HepG2 (cell line): ENCODE measurements around the gene LDLRAP1. TPM values are rescaled to one million over a fixed set of nuclear protein-coding genes. Genes with fewer than 3 reads are reported as not detected.

ENCODE experiments used
- ATAC-seq: fragments of 200-7000 bp; cut with Tn5 transposase; 3 replicates; pipeline ENCODE4 v1.9.1; 2020; ENCODE audit warnings: mild to moderate bottlenecking, moderate library complexity
- BruUV-seq: library from RNA; stranded (reverse); fragments of 400-500 nt; replicated peaks from 2 replicates; lab custom pipeline; 2021; lab: Mats Ljungman, UMichigan
- CTCF ChIA-PET: fragments of 300-600 bp; formaldehyde crosslinking; extraction: SDS; loops from one replicate; lab custom pipeline; 2021; ENCODE audit warnings: low total read pairs, inconsistent platforms, low intra/inter-chr PET ratio; lab: Yijun Ruan, JAX
- POLR2A ChIA-PET: fragments of 350-600 bp; sonication (Branson Sonifier 250); formaldehyde crosslinking; loops from one replicate; lab custom pipeline; 2020; ENCODE audit warnings: antibody characterized with exemption, inconsistent platforms; lab: Yijun Ruan, JAX
- DNase-seq: peaks from one replicate; pipeline ENCODE4 v3.0.0-alpha.2; 2015; ENCODE audit warnings: low spot score
- FAIRE-seq: peaks from 3 replicates; lab custom pipeline; 2011; peaks lifted over from hg19 to GRCh38; lab: Jason Lieb, UNC
- H2AFZ ChIP-seq: one replicate; pipeline ENCODE4 v1.6.1; 2011; ENCODE audit warnings: low read length, inconsistent platforms
- H3K27ac ChIP-seq: fragments of 300-600 bp; 3 replicates; pipeline ENCODE4 v1.8.0; 2011; ENCODE audit warnings: mixed run types, mild to moderate bottlenecking, mixed read lengths, low read length, inconsistent platforms; ENCODE audit not compliant: insufficient read depth; ENCODE audit errors: extremely low read length
- H3K27me3 ChIP-seq, 2 experiments: fragments of 200-600 bp in 1 of 2; 2 replicates in 1 of 2; 3 replicates in 1 of 2; pipeline versions ENCODE4 v1.6.0 to v1.8.0; 2011; ENCODE audit warnings: low read length in 2 of 2, mild to moderate bottlenecking in 2 of 2, moderate library complexity in 2 of 2, inconsistent platforms in 1 of 2; ENCODE audit not compliant: insufficient read depth in 2 of 2, control insufficient read depth in 1 of 2
- H3K36me3 ChIP-seq, 2 experiments: fragments of 200-600 bp in 1 of 2; replicated peaks in 1 of 2; 2 replicates in 1 of 2; 3 replicates in 1 of 2; pipeline versions ENCODE4 v1.5.1 to v1.8.0; 2011; ENCODE audit warnings: low read length in 2 of 2, inconsistent platforms in 1 of 2; ENCODE audit not compliant: insufficient read depth in 2 of 2, control insufficient read depth in 1 of 2
- H3K4me1 ChIP-seq: 2 replicates; pipeline ENCODE4 v1.5.1; 2012; ENCODE audit warnings: low read length, inconsistent platforms; ENCODE audit not compliant: insufficient read depth
- H3K4me2 ChIP-seq: 2 replicates; pipeline ENCODE4 v1.6.0; 2011; ENCODE audit warnings: low read depth, low read length, inconsistent platforms
- H3K4me3 ChIP-seq, 3 experiments: fragments of 200-600 bp in 1 of 3; sonication (generic), shearing (Covaris generic) in 1 of 3; replicated peaks in 1 of 3; 2 replicates each; pipeline ENCODE4 v1.5.1; 2011 to 2016; ENCODE audit warnings: low read length in 3 of 3, inconsistent platforms in 2 of 3, low read depth in 2 of 3, mild to moderate bottlenecking in 2 of 3, control low read depth in 1 of 3, mixed read lengths in 1 of 3; ENCODE audit not compliant: insufficient read depth in 1 of 3
- H3K79me2 ChIP-seq: one replicate; pipeline ENCODE4 v1.6.1; 2011; ENCODE audit warnings: low read length, inconsistent platforms; ENCODE audit not compliant: insufficient read depth
- H3K9ac ChIP-seq: 2 replicates; pipeline ENCODE4 v1.6.0; 2011; ENCODE audit warnings: mild to moderate bottlenecking, low read depth, low read length, inconsistent platforms; ENCODE audit not compliant: insufficient read depth
- H3K9me3 ChIP-seq: 2 replicates; pipeline ENCODE4 v1.5.1; 2012; ENCODE audit warnings: mild to moderate bottlenecking, low read length
- H4K20me1 ChIP-seq: 2 replicates; pipeline ENCODE4 v1.6.0; 2011; ENCODE audit warnings: inconsistent platforms, mild to moderate bottlenecking, low read length, moderate library complexity; ENCODE audit not compliant: insufficient read depth
- ARNT2 ChIP-seq: sonication (generic); formaldehyde crosslinking; IDR thresholded peaks from 2 replicates; pipeline ENCODE4 v1.8.0; 2022; ENCODE audit warnings: mild to moderate bottlenecking, low read depth, missing genetic modification reagents, moderate library complexity
- DBP ChIP-seq: sonication (generic); formaldehyde crosslinking; IDR thresholded peaks from 2 replicates; pipeline ENCODE4 v1.4.0; 2020; ENCODE audit warnings: missing genetic modification reagents; ENCODE audit errors: not compliant biosample characterization
- FIP1L1 ChIP-seq: fragments of 200-400 bp; formaldehyde crosslinking; IDR thresholded peaks from 2 replicates; pipeline ENCODE4 v1.6.1; 2018; ENCODE audit warnings: low read depth, mild to moderate bottlenecking, low read length, moderate library complexity, borderline replicate concordance; ENCODE audit not compliant: insufficient read depth
- FOSL2 ChIP-seq: sonication (generic); formaldehyde crosslinking; IDR thresholded peaks from 2 replicates; pipeline ENCODE4 v1.4.0; 2020; ENCODE audit warnings: missing genetic modification reagents
- HOXD1 ChIP-seq: sonication (generic); formaldehyde crosslinking; IDR thresholded peaks from 2 replicates; pipeline ENCODE4 v1.5.0; 2020; ENCODE audit warnings: missing genetic modification reagents
- MYC ChIP-seq: sonication (generic); formaldehyde crosslinking; IDR thresholded peaks from 2 replicates; pipeline ENCODE4 v1.9.0; 2021; ENCODE audit warnings: missing genetic modification reagents, borderline replicate concordance
- RAD21 ChIP-seq: fragments of 450-650 bp; formaldehyde crosslinking; IDR thresholded peaks from 2 replicates; pipeline ENCODE4 v1.5.0; 2020; ENCODE audit warnings: mild to moderate bottlenecking
- REPIN1 ChIP-seq: sonication (generic); formaldehyde crosslinking; IDR thresholded peaks from 2 replicates; pipeline ENCODE4 v1.8.0; 2022; ENCODE audit warnings: missing genetic modification reagents, low read depth, mild to moderate bottlenecking, borderline replicate concordance
- SAP130 ChIP-seq: IDR thresholded peaks from 2 replicates; pipeline ENCODE4 v1.6.1; 2016; ENCODE audit warnings: low read depth
- SMAD1 ChIP-seq: sonication (generic); formaldehyde crosslinking; IDR thresholded peaks from 2 replicates; pipeline ENCODE4 v1.4.0; 2020; ENCODE audit warnings: missing genetic modification reagents, low read depth, mild to moderate bottlenecking, borderline replicate concordance
- SRSF1 ChIP-seq: fragments of 200-400 bp; formaldehyde crosslinking; optimal IDR thresholded peaks from 2 replicates; pipeline ENCODE3; 2017; ENCODE audit warnings: mild to moderate bottlenecking, low read depth, low read length, moderate library complexity
- TERF1 ChIP-seq: sonication (generic); formaldehyde crosslinking; IDR thresholded peaks from 2 replicates; pipeline ENCODE4 v1.8.0; 2022; ENCODE audit warnings: mild to moderate bottlenecking, missing genetic modification reagents, moderate library complexity
- ZBTB20 ChIP-seq: sonication (generic); formaldehyde crosslinking; IDR thresholded peaks from 2 replicates; pipeline ENCODE4 v1.8.1; 2023; ENCODE audit warnings: missing genetic modification reagents, low read depth, mild to moderate bottlenecking, borderline replicate concordance
- ZC3H4 ChIP-seq: sonication (generic); formaldehyde crosslinking; IDR thresholded peaks from 2 replicates; pipeline ENCODE4 v1.4.0; 2020; ENCODE audit warnings: missing genetic modification reagents, borderline replicate concordance
- ZNF574 ChIP-seq: sonication (generic); formaldehyde crosslinking; IDR thresholded peaks from 2 replicates; pipeline ENCODE4 v1.4.0; 2020; ENCODE audit warnings: missing genetic modification reagents
- ZSCAN30 ChIP-seq: sonication (generic); formaldehyde crosslinking; IDR thresholded peaks from 2 replicates; pipeline ENCODE4 v1.5.0; 2020; ENCODE audit warnings: mild to moderate bottlenecking, missing genetic modification reagents
- WGBS: methylation state at CpG from one replicate; pipeline ENCODE4 v1.1.6; 2017; ENCODE audit warnings: low lambda C conversion rate; 5-methylcytosine and 5-hydroxymethylcytosine counted together
- in situ Hi-C: cut with HindIII; loops from 2 replicates; pipeline ENCODE4 v1.10.0; 2017; ENCODE audit warnings: low pct_unique_long_range_greater_than_20kb; ENCODE audit not compliant: extremely low pct_ligation_motif_present
- intact Hi-C: fragments of 100-400 bp; cut with micrococcal nuclease; formaldehyde crosslinking; loops from one replicate; pipeline ENCODE4 v1.10.0; 2022; ENCODE audit not compliant: unreplicated experiment
- polyA plus RNA-seq, 8 experiments: library from polyadenylated mRNA; depleted of rRNA in 3 of 8; stranded (reverse) in 7 of 8; unstranded in 1 of 8; fragments of >200 nt; fragmentation: Illumina TruSeq in 4 of 8; extraction: Trizol in 4 of 8; gene quantifications; 2 replicates each; pipeline versions ENCODE4 v1.2.1 to v1.2.3, GENCODE V29; 2011 to 2016; ENCODE audit warnings: low read depth in 4 of 8, missing spikeins in 1 of 8, mixed read lengths in 1 of 8; ENCODE audit not compliant: insufficient read depth in 1 of 8
- total RNA-seq, 5 experiments: library from RNA; depleted of rRNA; stranded (reverse); fragments of >200 nt; fragmentation: Illumina TruSeq; extraction: Trizol; gene quantifications; 2 replicates each; pipeline ENCODE4 v1.2.3, GENCODE V29; 2016; ENCODE audit warnings: low read depth in 1 of 5

Gene LDLRAP1
- total and polyA plus RNA-seq, 2 of the 13 experiments (the other 11 are each of a cell fraction or from before 2014, with no cell fraction given), result 7.2 to 12.1 TPM

- 0 out of 2 replicates have a peak, but pooled peaks have one; percentile 14 for TF ChIP-seq ZNF574 (CRISPR knock-in tag)
Observed at GRCh38 chr1:25568090-25568833, 24.9 kb downstream of the LDLRAP1 start (continued).

- ChIA-PET POLR2A (no interaction called here), CTCF (no interaction called here)
- no peak overlapping the region for H3K4me3 ChIP-seq
- in situ Hi-C loops, result loop anchor here (5.0 kb wide), 1 partner anchor 37 kb away; no protein-coding TSS in a partner anchor
- H3K4me1 ChIP-seq, result peaks cover 30% of the 10 kb centered on the region
- no peak overlapping the region for H3K9ac ChIP-seq
- WGBS, result 63% methylated on average over 13 of the region's 21 CpGs
- peaks cover 0 to 3% of the 10 kb centered on the region in 2 experiments; a peak in 2 of 5 replicates for H3K27me3 ChIP-seq
- ATAC-seq (peak; percentile 39; the same call in 2 of the 3 replicates), DNase-seq (peak; percentile 45), FAIRE-seq (no peak)
- H4K20me1 ChIP-seq, result no peaks in the 10 kb centered on the region
- no peaks in the 10 kb centered on the region for H3K9me3 ChIP-seq
- no TSS peak for BruUV-seq
- H3K27ac ChIP-seq, result no peak overlapping the region
- H3K36me3 ChIP-seq, result no peaks in the 10 kb centered on the region; a peak in 1 of 5 replicates
- no peaks in the 10 kb centered on the region for H3K79me2 ChIP-seq
- H2AFZ ChIP-seq, result no peak overlapping the region
- H3K4me2 ChIP-seq, result no peak overlapping the region; the same call in 1 of the 2 replicates
- intact Hi-C loops, result no loop called here
- TF ChIP-seq ZSCAN30 (no peak), ZC3H4 (no peak), SAP130 (CRISPR knock-in tag) (0 out of 2 replicates have a peak, but pooled peaks have one; percentile 8), SRSF1 (peak; percentile 52), ZBTB20 (CRISPR knock-in tag) (no peak), ARNT2 (CRISPR knock-in tag) (no peak), DBP (CRISPR knock-in tag) (no peak), FIP1L1 (no peak), HOXD1 (CRISPR knock-in tag) (no peak), SMAD1 (CRISPR knock-in tag) (no peak), RAD21 (CRISPR knock-in tag) (no peak), REPIN1 (CRISPR knock-in tag) (no peak), FOSL2 (CRISPR knock-in tag) (peak; percentile 90), MYC (CRISPR knock-in tag) (no peak), TERF1 (CRISPR knock-in tag) (no peak)
Observed at GRCh38 chr1:25568834-25569596, 25.6 kb downstream of the LDLRAP1 start.
